H1 (cell line): ENCODE results near the gene POLRMT. TPM values are rescaled to one million over a fixed set of nuclear protein-coding genes. Genes with fewer than 3 reads are reported as not detected.

Experiments
- ATF2 ChIP-seq: IDR thresholded peaks from 2 replicates; pipeline ENCODE4 v1.6.1; 2012; ENCODE audit warnings: low read length, inconsistent platforms
- JUN ChIP-seq: IDR thresholded peaks from 2 replicates; pipeline ENCODE4 v1.6.1; 2011; ENCODE audit warnings: low read depth, mild to moderate bottlenecking, improper control_type of control experiment, low read length
- polyA plus RNA-seq, 7 experiments: library from polyadenylated mRNA; depleted of rRNA in 3 of 7; stranded (reverse) in 5 of 7; unstranded in 2 of 7; fragments of >200 nt in 5 of 7; fragments of 200-250 nt in 2 of 7; gene quantifications; 1 replicate in 5 of 7; 2 replicates in 1 of 7; 4 replicates in 1 of 7; pipeline versions ENCODE4 v1.2.1 to v1.2.3, GENCODE V29; 2011 to 2013; ENCODE audit warnings: missing spikeins in 2 of 7, mixed read lengths in 2 of 7
- total RNA-seq: library from RNA; stranded (reverse); fragmentation: NEBNext Ultra II Directional; extraction: Animal tissue kit (Norgen Biotek cat#: 25700); gene quantifications from 2 replicates; pipeline ENCODE4 v1.2.1, GENCODE V29; 2021

Gene POLRMT
- total and polyA plus RNA-seq, 2 of the 8 experiments (the other 6 are each of a cell fraction or from before 2014, with no cell fraction given): 93.0 to 111 TPM

GRCh38 chr19:601790-602189 lies 31.5 kb downstream of the POLRMT start (continued):
- TF ChIP-seq ATF2 (no peak), JUN (no peak)
